ENCODE data around the gene SPSB4. TPM values are rescaled to one million over a fixed set of nuclear protein-coding genes. Genes with fewer than 3 reads are reported as not detected.

The SPSB4 gene
- total and polyA plus RNA-seq, 2 of the 8 experiments (the other 6 are each of a cell fraction or from before 2014, with no cell fraction given), result 15.1 to 17.2 TPM

DNA sequence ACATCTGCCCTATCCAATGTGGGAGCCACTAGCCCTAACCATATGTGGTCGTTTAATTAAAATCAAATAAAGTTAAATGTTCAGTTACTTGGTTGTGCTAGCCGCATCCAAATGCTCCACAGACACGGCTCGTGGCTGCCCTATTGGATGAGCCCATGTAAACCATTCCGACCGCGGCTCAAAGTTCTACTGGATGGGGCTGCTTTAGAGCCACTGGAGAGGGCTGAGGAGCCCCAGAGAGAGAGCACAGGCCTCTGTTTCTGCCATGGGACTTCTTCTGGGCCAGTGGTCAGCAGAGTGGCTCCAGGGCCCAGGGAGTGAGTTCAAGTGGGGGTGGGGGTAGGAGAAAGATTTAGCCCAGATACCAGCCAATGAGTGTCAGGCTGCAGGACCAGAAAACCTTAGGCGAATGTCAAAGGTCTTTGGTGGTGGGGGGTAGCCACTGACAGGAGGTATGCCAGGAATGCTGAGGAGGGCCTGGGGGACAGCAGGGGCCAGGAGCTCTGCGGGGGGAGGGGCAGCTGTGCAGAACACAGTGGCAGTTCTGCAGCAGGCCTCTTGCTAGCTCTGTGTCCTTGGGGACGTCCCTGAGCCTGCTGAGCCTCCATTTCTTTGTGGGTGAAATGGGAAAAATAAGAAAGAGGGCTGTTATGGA lies 30.1 kb downstream of the SPSB4 start (continued):
- TF ChIP-seq NANOG (IDR thresholded peaks at IDR 0.05; ENCODE audit: insufficient read depth, low read depth, low read length, poor library complexity, severe bottlenecking) (peak; percentile 6), JUND (IDR thresholded peaks at IDR 0.05; ENCODE audit: low read length) (no peak), SIX5 (IDR thresholded peaks at IDR 0.05; ENCODE audit: low read depth, low read length) (no peak), TAF7 (optimal IDR thresholded peaks at IDR 0.05; ENCODE audit: borderline replicate concordance, low read depth, low read length) (no peak), PHF8 (conservative IDR thresholded peaks at IDR 0.05; ENCODE audit: low read depth, low read length) (no peak), KDM5A (IDR thresholded peaks at IDR 0.05; ENCODE audit: low read length) (no peak), CEBPB (IDR thresholded peaks at IDR 0.05; ENCODE audit: low read depth, low read length) (no peak), BACH1 (IDR thresholded peaks at IDR 0.05; ENCODE audit: low read length) (no peak), SAP30 (IDR thresholded peaks at IDR 0.05; ENCODE audit: insufficient read depth, insufficient replicate concordance, low read length) (no peak), BRCA1 (IDR thresholded peaks at IDR 0.05; ENCODE audit: low read depth, low read length) (no peak)
- TF ChIP-seq, protein P1, sequence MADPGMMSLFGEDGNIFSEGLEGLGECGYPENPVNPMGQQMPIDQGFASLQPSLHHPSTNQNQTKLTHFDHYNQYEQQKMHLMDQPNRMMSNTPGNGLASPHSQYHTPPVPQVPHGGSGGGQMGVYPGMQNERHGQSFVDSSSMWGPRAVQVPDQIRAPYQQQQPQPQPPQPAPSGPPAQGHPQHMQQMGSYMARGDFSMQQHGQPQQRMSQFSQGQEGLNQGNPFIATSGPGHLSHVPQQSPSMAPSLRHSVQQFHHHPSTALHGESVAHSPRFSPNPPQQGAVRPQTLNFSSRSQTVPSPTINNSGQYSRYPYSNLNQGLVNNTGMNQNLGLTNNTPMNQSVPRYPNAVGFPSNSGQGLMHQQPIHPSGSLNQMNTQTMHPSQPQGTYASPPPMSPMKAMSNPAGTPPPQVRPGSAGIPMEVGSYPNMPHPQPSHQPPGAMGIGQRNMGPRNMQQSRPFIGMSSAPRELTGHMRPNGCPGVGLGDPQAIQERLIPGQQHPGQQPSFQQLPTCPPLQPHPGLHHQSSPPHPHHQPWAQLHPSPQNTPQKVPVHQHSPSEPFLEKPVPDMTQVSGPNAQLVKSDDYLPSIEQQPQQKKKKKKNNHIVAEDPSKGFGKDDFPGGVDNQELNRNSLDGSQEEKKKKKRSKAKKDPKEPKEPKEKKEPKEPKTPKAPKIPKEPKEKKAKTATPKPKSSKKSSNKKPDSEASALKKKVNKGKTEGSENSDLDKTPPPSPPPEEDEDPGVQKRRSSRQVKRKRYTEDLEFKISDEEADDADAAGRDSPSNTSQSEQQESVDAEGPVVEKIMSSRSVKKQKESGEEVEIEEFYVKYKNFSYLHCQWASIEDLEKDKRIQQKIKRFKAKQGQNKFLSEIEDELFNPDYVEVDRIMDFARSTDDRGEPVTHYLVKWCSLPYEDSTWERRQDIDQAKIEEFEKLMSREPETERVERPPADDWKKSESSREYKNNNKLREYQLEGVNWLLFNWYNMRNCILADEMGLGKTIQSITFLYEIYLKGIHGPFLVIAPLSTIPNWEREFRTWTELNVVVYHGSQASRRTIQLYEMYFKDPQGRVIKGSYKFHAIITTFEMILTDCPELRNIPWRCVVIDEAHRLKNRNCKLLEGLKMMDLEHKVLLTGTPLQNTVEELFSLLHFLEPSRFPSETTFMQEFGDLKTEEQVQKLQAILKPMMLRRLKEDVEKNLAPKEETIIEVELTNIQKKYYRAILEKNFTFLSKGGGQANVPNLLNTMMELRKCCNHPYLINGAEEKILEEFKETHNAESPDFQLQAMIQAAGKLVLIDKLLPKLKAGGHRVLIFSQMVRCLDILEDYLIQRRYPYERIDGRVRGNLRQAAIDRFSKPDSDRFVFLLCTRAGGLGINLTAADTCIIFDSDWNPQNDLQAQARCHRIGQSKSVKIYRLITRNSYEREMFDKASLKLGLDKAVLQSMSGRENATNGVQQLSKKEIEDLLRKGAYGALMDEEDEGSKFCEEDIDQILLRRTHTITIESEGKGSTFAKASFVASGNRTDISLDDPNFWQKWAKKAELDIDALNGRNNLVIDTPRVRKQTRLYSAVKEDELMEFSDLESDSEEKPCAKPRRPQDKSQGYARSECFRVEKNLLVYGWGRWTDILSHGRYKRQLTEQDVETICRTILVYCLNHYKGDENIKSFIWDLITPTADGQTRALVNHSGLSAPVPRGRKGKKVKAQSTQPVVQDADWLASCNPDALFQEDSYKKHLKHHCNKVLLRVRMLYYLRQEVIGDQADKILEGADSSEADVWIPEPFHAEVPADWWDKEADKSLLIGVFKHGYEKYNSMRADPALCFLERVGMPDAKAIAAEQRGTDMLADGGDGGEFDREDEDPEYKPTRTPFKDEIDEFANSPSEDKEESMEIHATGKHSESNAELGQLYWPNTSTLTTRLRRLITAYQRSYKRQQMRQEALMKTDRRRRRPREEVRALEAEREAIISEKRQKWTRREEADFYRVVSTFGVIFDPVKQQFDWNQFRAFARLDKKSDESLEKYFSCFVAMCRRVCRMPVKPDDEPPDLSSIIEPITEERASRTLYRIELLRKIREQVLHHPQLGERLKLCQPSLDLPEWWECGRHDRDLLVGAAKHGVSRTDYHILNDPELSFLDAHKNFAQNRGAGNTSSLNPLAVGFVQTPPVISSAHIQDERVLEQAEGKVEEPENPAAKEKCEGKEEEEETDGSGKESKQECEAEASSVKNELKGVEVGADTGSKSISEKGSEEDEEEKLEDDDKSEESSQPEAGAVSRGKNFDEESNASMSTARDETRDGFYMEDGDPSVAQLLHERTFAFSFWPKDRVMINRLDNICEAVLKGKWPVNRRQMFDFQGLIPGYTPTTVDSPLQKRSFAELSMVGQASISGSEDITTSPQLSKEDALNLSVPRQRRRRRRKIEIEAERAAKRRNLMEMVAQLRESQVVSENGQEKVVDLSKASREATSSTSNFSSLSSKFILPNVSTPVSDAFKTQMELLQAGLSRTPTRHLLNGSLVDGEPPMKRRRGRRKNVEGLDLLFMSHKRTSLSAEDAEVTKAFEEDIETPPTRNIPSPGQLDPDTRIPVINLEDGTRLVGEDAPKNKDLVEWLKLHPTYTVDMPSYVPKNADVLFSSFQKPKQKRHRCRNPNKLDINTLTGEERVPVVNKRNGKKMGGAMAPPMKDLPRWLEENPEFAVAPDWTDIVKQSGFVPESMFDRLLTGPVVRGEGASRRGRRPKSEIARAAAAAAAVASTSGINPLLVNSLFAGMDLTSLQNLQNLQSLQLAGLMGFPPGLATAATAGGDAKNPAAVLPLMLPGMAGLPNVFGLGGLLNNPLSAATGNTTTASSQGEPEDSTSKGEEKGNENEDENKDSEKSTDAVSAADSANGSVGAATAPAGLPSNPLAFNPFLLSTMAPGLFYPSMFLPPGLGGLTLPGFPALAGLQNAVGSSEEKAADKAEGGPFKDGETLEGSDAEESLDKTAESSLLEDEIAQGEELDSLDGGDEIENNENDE (IDR thresholded peaks at IDR 0.05; ENCODE audit: insufficient replicate concordance, low read length), result no peak

Data from H1 (cell line).